ENCODE data around the gene FAM177A1. TPM values are rescaled to one million over a fixed set of nuclear protein-coding genes. Genes with fewer than 3 reads are reported as not detected.
"Not testable (repeated sequence)": the region's sequence is repeated elsewhere in the genome, so short reads cannot be mapped to it uniquely, and the experiment has no call there.

FAM177A1 gene
- total and polyA plus RNA-seq, 8 donors: 21.3 to 32.9 (median 31.9) TPM

GRCh38 chr14:35083530-35084150, 37.6 kb downstream of the FAM177A1 start:
- ATAC-seq (no peak), FAIRE-seq (no peak), DNase-seq (no peak)
- H3K4me3 ChIP-seq: no peak overlapping the region
- H3K4me1 ChIP-seq: no peaks in the 10 kb centered on the region
- H3K9me3 ChIP-seq: no peaks in the 10 kb centered on the region
- no peak for TF ChIP-seq CTCF (IDR thresholded peaks at IDR 0.05)
- no peak overlapping the region for H3K27ac ChIP-seq
- intact Hi-C loops (cut with DNase I): no loop called here
- 92 to 96% methylated on average over 8 of the region's 8 CpGs for WGBS, 2 donors
- H3K27me3 ChIP-seq: no peaks in the 10 kb centered on the region
- H3K36me3 ChIP-seq: peaks cover 0 to 33% (median 7%) of the 10 kb centered on the region in 3 donors

DNA sequence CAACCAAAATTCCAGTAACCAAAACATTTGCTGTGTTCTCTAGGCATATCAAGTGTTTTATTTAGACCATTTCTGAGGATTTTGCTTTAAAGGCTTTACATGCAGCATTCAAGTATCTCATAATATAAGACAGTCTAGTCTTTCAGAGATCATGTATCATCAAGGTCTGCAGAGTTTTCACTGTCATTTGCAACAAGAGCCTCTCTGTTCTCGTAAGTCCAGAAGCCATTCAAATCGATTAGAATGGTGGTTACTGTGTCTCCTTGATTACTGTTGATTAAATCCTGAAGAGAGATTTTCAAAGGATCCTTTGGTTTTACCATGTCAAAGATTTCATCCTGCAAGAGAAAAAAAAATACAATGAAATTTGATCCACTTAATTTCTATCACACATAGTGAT, 39.4 kb downstream of the FAM177A1 start:
- H3K4me1 ChIP-seq: no peaks in the 10 kb centered on the region
- H3K4me3 ChIP-seq: no peak overlapping the region
- H3K27ac ChIP-seq: no peak overlapping the region
- H3K9me3 ChIP-seq: no peaks in the 10 kb centered on the region
- DNase-seq: no peak
- peaks cover 0 to 28% (median 4%) of the 10 kb centered on the region in 3 donors for H3K36me3 ChIP-seq
- no peaks in the 10 kb centered on the region for H3K27me3 ChIP-seq
- no peak for ATAC-seq
- TF ChIP-seq CTCF (IDR thresholded peaks at IDR 0.05): no peak
- FAIRE-seq: no peak
- WGBS, 2 donors: 76 to 78% methylated on average over 2 of the region's 2 CpGs
- intact Hi-C loops (cut with DNase I): no loop called here

GRCh38 chr14:35088514-35088913, 42.4 kb downstream of the FAM177A1 start:
- intact Hi-C loops (cut with DNase I): no loop called here
- Histone ChIP-seq H3K4me1 (no peaks in the 10 kb centered on the region), H3K36me3 (peaks cover 0 to 12% (median 0%) of the 10 kb centered on the region in 3 donors), H3K9me3 (no peaks in the 10 kb centered on the region), H3K4me3 (no peak overlapping the region), H3K27me3 (no peaks in the 10 kb centered on the region), H3K27ac (no peak overlapping the region)
- ATAC-seq (no peak), FAIRE-seq (no peak), DNase-seq (no peak)
- TF ChIP-seq CTCF (IDR thresholded peaks at IDR 0.05): no peak
- 87 to 89% methylated on average over 2 of the region's 2 CpGs for WGBS, 2 donors

DNA sequence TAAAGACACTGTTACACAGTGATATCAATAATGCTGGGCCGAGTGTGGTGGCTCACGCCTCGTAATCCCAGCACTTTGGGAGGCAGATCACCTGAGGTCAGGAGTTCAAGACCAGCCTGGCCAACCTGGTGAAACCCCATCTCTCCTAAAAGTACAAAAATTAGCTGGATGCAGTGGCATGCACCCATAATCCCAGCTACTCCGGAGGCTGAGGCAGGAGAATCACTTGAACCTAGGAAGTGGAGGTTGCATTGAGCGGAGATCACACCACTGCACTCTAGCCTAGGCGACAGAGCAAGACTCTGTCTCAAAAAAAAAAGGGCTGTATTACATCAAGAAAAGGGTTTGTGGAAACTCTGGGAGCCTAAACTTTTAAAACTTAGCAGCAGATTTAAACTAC, 48.6 kb downstream of the FAM177A1 start:
- H3K27ac ChIP-seq; H3K27me3 ChIP-seq; DNase-seq; H3K4me1 ChIP-seq; H3K9me3 ChIP-seq; H3K36me3 ChIP-seq; FAIRE-seq; H3K4me3 ChIP-seq; intact Hi-C loops (cut with DNase I); ATAC-seq: not testable (repeated sequence)
- 97% methylated on average over 6 of the region's 6 CpGs for WGBS, 2 donors

DNA sequence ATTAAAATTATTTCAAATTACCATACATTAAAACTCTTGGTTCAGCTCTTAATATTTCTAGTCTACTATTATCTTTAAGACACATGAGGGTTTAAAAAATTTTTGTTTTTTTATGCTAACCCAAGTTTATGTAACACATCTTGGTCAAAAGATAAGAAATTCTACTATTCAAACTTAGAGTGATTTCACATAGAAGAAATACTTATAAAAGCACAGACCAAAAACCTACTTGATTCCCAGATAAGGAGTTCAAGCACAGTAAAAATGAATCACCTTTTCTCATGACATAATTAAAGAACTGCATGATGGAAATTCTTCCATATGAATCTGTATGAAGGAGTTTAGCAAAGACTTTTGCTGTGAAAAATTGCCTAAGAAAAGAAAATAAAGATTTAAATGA, 61.8 kb downstream of the FAM177A1 start:
- TF ChIP-seq CTCF (IDR thresholded peaks at IDR 0.05): no peak
- Histone ChIP-seq H3K27me3 (no peaks in the 10 kb centered on the region), H3K4me1 (no peaks in the 10 kb centered on the region), H3K27ac (no peak overlapping the region), H3K4me3 (no peak overlapping the region), H3K36me3 (peaks cover 0 to 29% (median 0%) of the 10 kb centered on the region in 3 donors), H3K9me3 (no peaks in the 10 kb centered on the region)
- DNase-seq: no peak
- ATAC-seq: no peak
- no peak for FAIRE-seq
- intact Hi-C loops (cut with DNase I): no loop called here

Measured in pancreas (tissue), 10 donors.